T-helper 2 cell treated with Interferon-gamma antibody and Interleukin-4, amounts not matched to agents 100 ng/mL and 5 ng/mL, for 36 hours (primary cell): ENCODE data around the gene DOCK7. TPM values are rescaled to one million over a fixed set of nuclear protein-coding genes. Genes with fewer than 3 reads are reported as not detected.
"Not testable (repeated sequence)": the region's sequence is repeated elsewhere in the genome, so short reads cannot be mapped to it uniquely, and the experiment has no call there.

Source experiments
- intact Hi-C: fragments of 100-400 bp; cut with micrococcal nuclease; formaldehyde crosslinking; loops from one replicate; pipeline ENCODE4 v1.15.1; 2023
- total RNA-seq: library from RNA; stranded (reverse); gene quantifications from 2 replicates; pipeline ENCODE4 v1.2.3, GENCODE V29; 2022

The DOCK7 gene
- 7.8 and 11.3 TPM in 2 replicates for total RNA-seq

DNA sequence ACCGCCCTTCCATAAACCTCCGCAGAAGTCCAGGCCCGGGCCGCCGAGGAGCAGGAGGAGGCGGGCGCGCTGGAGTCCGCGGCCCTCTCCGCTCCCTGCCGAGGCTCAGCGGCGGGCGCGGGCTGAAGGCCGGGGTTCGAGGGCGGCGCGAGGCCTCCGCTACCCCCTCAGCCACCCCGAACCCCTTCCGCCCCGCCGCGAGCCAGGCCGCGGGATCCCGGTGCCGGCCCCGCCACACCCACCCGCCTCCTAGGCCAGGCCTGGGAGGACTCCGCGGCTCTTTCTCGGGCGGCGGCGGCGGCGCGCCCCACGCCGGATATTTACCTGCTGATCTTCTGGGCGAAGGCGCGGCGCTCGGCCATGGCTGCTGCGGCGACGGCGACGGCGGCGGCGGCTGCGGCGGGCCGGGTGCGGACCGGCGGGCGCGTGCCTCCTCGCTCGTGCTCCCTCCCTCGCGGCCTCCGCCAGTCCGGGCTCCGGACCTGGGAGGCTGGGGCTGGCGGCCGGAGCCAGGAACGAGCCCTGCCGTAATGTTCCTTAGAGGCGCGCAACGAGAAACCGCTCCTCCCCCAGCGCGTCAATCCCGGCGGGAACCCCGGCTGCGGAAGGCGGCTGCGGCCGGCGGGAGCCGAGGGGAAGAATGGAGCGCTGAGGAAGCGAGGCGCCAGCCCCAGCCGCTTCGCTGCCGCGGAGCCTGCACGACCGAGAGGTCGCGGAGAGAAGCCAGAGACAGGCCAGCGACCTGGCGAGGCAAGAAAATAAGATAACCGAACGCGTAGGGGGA is at the start of gene DOCK7:
DOCK7 (minus strand) TSS at position 484 of the 784 bp plus-strand sequence; CDS start at position 362, 122 bp downstream.
- intact Hi-C loops: loop anchor here (2.0 to 5.0 kb wide), 2 partner anchors 94 to 251 kb away; partner anchors contain the start of genes ATG4C and USP1

GRCh38 chr1:62735491-62736171 is 47.4 kb upstream of the DOCK7 start:
- intact Hi-C loops: no loop called here

- intact Hi-C loops: no loop called here
These were observed 44.1 kb upstream of the DOCK7 start for GRCh38 chr1:62732331-62732730.

DNA sequence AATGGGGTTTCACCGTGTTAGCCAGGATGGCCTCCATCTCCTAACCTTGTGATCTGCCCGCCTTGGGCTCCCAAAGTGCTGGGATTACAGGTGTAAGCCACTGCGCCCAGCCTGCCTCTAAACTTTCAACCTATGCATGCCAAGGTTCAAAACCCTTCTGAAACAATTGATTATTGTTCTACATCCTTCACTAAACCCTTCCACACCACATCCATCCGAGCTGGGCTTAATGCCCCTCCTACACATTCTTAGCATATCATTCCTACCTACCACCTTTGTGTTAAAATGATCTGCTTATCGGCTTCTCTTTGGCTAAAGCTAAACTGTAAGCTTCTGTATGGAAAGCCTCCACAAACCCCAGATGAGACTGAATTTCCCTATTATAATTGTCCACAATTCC is 40.8 kb upstream of the DOCK7 start:
- intact Hi-C loops: no loop called here

- intact Hi-C loops: no loop called here
These were observed 39.6 kb upstream of the DOCK7 start for GRCh38 chr1:62727656-62728407.

DNA sequence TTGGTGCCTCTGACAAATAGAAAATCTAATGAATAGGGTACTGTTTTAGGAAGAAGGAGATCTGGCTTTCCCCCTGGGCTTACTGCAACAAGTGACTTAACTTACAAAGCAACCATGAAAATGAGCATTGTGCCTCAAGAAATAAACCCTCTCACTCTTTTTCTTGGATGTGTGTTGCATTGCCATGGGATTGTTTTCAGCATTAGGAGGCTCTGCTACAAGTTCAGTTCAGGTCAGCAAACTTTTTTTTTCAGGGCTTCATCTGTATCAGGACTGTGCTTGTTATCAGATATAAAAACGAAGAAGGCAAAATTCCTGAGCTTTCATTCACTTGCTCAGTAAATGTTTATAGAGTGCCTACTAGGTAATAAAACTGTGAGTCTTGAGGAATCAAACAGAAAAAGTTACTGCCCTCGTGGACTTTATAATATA is 37.8 kb upstream of the DOCK7 start:
- intact Hi-C loops: no loop called here

- intact Hi-C loops: no loop called here
These were observed 37.1 kb upstream of the DOCK7 start for GRCh38 chr1:62725255-62725654.

DNA sequence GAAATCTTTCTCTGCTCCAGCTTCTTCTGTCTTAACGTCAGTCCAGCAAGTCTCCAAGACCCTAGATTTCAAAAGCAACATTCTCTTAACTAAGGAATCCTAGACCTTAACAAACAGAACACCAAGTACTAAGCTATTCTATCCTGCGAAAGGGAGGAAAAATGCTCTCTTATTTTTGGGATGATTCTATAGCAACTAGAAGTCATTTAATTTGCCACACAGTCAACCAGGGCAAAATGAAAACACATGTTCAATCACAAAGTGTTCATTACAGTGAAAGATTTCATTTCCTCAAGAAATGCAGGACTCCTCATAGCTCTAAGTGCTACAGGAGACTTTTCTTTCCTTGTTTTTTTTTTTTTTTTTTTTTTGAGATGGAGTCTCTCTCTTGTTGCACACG is 36.2 kb upstream of the DOCK7 start:
- intact Hi-C loops: no loop called here

DNA sequence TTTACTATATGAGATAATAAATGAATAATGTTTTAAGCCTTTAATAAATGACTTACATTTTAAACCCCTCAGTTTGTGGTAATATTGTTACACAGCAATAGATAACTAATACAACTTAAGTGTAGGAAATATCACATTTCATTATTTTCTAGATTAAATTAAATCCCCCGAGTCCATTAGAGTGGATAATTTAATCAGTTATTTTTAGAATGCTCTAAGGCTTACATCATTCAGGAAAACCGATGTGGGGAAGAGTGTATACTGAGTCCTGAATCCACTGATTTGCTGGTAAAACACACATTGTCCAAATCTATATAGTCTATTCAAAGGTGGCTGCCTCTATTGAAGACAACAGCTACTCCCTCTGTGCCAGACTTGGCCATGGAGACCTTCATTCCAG is 35.7 kb upstream of the DOCK7 start:
- intact Hi-C loops: no loop called here

DNA sequence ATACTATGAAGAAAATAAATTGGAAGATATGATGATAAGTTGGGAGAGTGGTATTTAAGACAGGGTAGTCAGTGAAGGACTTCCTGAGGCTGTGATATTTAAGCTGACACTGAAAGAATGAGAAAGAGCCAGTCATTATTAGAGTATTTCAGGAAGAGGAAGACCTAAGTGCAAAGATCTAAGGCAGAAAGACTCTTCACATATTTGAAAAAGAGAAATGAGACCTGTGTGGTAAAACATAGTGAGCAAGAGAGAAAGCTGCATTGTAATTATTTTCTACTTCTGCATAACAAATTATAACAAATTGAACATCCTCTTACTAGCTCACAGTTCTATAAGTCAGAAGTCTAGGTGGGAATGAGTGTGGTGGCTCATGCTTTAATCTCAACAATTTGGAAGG is 34.6 kb upstream of the DOCK7 start:
- intact Hi-C loops: no loop called here

DNA sequence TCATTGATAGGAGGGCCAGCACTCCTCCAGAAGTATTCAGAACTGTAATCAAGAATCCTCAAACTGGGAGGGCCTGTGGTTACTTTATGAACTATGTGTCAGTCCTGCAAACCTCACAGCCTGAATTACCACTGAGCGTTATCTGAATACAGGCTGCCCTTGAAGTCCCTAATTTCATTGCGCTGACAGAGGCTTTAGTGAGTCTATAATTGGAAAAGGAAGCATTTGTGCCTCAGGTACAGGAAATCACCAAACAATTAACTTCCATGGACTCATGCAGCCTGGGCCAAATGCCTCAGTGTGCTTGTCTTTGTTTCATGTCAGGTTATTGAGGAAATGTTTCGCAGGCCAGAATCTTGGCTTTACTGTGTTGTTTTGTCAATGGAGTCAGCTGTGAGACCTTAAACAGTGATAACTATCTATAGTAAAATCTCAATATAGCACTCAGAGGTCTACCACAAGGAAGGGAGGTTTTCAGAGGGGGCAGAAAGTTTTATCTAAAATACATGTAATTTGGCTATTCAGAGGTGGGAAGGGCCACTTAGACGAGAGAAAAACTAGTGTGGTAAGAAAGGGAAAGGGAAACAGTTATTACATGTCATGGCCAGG is 32.9 kb upstream of the DOCK7 start:
- intact Hi-C loops: no loop called here

GRCh38 chr1:62718400-62718799 is 30.2 kb upstream of the DOCK7 start:
- intact Hi-C loops: not testable (repeated sequence)

- intact Hi-C loops: no loop called here
These were observed 29.3 kb upstream of the DOCK7 start for GRCh38 chr1:62717483-62717882.

- intact Hi-C loops: no loop called here
These were observed 28.2 kb upstream of the DOCK7 start for GRCh38 chr1:62716397-62716796.

DNA sequence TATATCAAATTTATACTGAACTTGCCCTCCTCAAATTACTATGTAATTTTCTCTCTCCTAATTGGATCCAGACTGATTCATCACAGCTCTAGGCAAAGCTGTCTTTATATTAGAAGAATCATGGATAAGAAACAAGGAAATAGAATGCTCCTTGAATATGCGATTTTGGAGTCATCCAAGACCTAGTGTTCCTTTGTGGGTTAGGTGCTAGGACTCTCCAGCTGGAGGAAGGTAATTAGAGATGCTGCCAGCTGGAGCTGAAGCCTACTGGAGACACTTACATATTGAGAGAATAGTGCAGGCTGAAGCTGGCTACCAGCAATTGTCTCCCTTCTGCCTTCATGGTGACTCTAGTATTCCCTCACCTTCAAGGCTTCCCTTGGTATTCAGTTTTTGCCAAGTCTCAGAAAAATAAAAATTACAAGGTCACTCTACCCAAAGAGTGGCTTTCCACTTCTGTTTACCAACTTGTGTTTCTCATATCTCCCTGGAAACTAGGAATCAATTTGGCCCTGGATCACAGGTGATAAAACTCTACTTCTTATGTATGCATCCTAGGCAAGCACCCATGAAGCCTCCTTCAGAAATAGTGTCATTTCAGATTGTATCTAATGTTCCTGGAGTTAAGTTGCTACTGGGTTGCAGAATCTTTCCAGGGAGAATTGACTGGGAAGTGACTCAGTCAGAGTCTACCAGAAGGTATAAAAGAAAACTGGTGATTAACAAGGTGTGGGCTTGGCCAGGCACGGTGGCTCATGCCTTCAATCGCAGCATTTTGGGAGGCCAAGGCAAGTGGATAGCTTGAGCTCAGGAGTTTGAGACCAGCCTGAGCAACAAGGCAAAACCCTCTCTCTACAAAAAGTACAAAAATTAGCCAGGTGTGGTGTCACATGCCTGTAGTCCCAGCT is 24.4 kb upstream of the DOCK7 start:
- intact Hi-C loops: no loop called here

DNA sequence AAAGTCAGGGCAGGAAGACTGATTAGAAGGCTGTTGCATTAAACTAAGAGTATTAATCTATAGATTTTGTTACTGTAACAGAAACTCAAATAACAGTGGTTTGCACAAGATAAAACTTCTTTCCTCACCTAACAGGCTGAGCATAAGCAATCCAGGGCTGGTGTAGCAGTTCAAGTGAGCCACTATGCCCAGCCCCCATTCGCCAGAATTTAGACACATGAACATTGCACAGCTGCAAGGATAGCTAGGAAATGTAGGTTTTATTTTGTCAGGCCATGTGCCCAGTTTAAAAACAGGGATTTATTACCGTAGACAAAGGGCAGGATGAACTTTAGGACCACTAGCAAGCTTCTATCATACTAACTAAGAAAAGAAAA is 19.5 kb upstream of the DOCK7 start:
- intact Hi-C loops: no loop called here

- intact Hi-C loops: no loop called here
These were observed 19.0 kb upstream of the DOCK7 start for GRCh38 chr1:62706985-62707743.

- intact Hi-C loops: not testable (repeated sequence)
These were observed 10.0 kb upstream of the DOCK7 start for GRCh38 chr1:62698161-62698560.

GRCh38 chr1:62694479-62694878 is 6.3 kb upstream of the DOCK7 start:
- intact Hi-C loops: not testable (repeated sequence)

DNA sequence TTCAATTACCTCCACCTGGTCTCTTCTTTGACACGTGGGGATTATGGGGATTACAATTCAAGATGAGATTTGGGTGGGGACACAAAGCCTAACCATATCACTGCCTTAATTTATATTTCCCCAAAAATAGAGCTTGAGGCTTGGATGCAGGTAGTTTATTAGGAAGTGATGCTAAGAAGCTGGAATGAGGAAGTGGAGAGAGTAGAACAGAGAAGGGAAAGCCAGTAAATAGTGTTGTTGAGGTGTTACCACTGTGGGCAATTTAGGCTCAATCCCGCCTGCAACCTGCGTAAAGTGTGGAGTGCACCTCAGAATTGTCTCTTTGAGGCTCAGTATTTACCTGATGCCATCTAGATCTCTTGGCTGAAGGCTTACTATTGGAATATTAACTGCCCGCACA is 4.9 kb upstream of the DOCK7 start:
- intact Hi-C loops: no loop called here
